HG02973 (cell line): Measurements from ENCODE around the gene ADGRL3.

Source experiments
- ATAC-seq: cut with Tn5 transposase; IDR thresholded peaks from one replicate; pipeline ENCODE4 v1.9.1; 2021; ENCODE audit warnings: moderate library complexity; ENCODE audit not compliant: unreplicated experiment

Gene ADGRL3

GRCh38 chr4:61275241-61275640, 75.1 kb downstream of the ADGRL3 start:
- ATAC-seq: no peak

GRCh38 chr4:61276029-61276428, 75.9 kb downstream of the ADGRL3 start:
- ATAC-seq: no peak

GRCh38 chr4:61277785-61278760, 77.9 kb downstream of the ADGRL3 start:
- ATAC-seq: no peak

- ATAC-seq: no peak
Measured at GRCh38 chr4:61292322-61292721, 92.2 kb downstream of the ADGRL3 start.

GRCh38 chr4:61293707-61294400, 93.7 kb downstream of the ADGRL3 start:
- no peak for ATAC-seq

- ATAC-seq: no peak
Measured at GRCh38 chr4:61294936-61295335, 94.8 kb downstream of the ADGRL3 start.

GRCh38 chr4:61296144-61296543, 96.0 kb downstream of the ADGRL3 start:
- ATAC-seq: no peak

- no peak for ATAC-seq
Measured at GRCh38 chr4:61298178-61298740, 98.1 kb downstream of the ADGRL3 start.

GRCh38 chr4:61299316-61299715, 99.2 kb downstream of the ADGRL3 start:
- ATAC-seq: no peak

GRCh38 chr4:61300266-61300844, 100.2 kb downstream of the ADGRL3 start:
- no peak for ATAC-seq

GRCh38 chr4:61301271-61301670, 101.1 kb downstream of the ADGRL3 start:
- ATAC-seq: no peak

GRCh38 chr4:61308033-61308432, 107.9 kb downstream of the ADGRL3 start:
- no peak for ATAC-seq

GRCh38 chr4:61309616-61310015, 109.5 kb downstream of the ADGRL3 start:
- ATAC-seq: no peak

GRCh38 chr4:61312526-61312925, 112.4 kb downstream of the ADGRL3 start:
- no peak for ATAC-seq

GRCh38 chr4:61318431-61318830, 118.3 kb downstream of the ADGRL3 start:
- ATAC-seq: no peak

GRCh38 chr4:61319156-61319555, 119.0 kb downstream of the ADGRL3 start:
- ATAC-seq: no peak

GRCh38 chr4:61320154-61320553, 120.0 kb downstream of the ADGRL3 start:
- ATAC-seq: no peak

GRCh38 chr4:61320631-61321030, 120.5 kb downstream of the ADGRL3 start:
- no peak for ATAC-seq

- ATAC-seq: no peak
Measured at GRCh38 chr4:61332693-61333092, 132.6 kb downstream of the ADGRL3 start.

GRCh38 chr4:61333490-61333889, 133.4 kb downstream of the ADGRL3 start:
- no peak for ATAC-seq

GRCh38 chr4:61335241-61335763, 135.2 kb downstream of the ADGRL3 start:
- ATAC-seq: no peak
